Left ventricle myocardium inferior (tissue), 1 donor: ENCODE results near the gene RANBP1. TPM values are rescaled to one million over a fixed set of nuclear protein-coding genes. Genes with fewer than 3 reads are reported as not detected.

Experiments
- DNase-seq: peaks from one replicate; pipeline ENCODE4 v3.0.0-alpha.2; 2020
- H3K27ac ChIP-seq: fragments of 200-600 bp; replicated peaks from 2 replicates; pipeline ENCODE4 v1.8.0; 2021
- H3K27me3 ChIP-seq: fragments of 200-600 bp; 2 replicates; pipeline ENCODE4 v1.8.0; 2021; ENCODE audit warnings: low read depth
- H3K36me3 ChIP-seq: fragments of 200-600 bp; 2 replicates; pipeline ENCODE4 v1.8.0; 2021
- H3K4me1 ChIP-seq: fragments of 200-600 bp; 2 replicates; pipeline ENCODE4 v1.8.0; 2021
- H3K4me3 ChIP-seq: fragments of 200-600 bp; 2 replicates; pipeline ENCODE4 v1.8.0; 2021; ENCODE audit warnings: mild to moderate bottlenecking, moderate library complexity
- H3K9me3 ChIP-seq: fragments of 200-600 bp; replicated peaks from 2 replicates; pipeline ENCODE4 v1.8.0; 2021
- CTCF ChIP-seq: fragments of 200-600 bp; IDR thresholded peaks from 2 replicates; pipeline ENCODE4 v1.8.0; 2021; ENCODE audit warnings: antibody characterized with exemption, mild to moderate bottlenecking, borderline replicate concordance
- intact Hi-C: fragments of 100-400 bp; cut with micrococcal nuclease; formaldehyde crosslinking; loops from one replicate; pipeline ENCODE4 v1.11.0; 2022
- total RNA-seq: library from RNA; stranded (reverse); fragmentation: NEBNext Ultra II Directional; extraction: Animal tissue kit (Norgen Biotek cat#: 25700); gene quantifications from one replicate; pipeline ENCODE4 v1.2.1, GENCODE V29; 2021
- donor health status: DM: no; HTN: yes; CAD: no; lungs with severe emphysema.

The RANBP1 gene
- total RNA-seq, 1 donor from 2014 or later = 39.6 TPM

- H3K27ac ChIP-seq = no peak overlapping the region
- no peaks in the 10 kb centered on the region for H3K27me3 ChIP-seq
- peaks cover 95% of the 10 kb centered on the region for H3K36me3 ChIP-seq
Measured at GRCh38 chr22:20108757-20109230, 7.1 kb upstream of the RANBP1 start.

GRCh38 chr22:20109411-20110358, 6.2 kb upstream of the RANBP1 start:
- intact Hi-C loops = no loop called here
- no peak for TF ChIP-seq CTCF
- Histone ChIP-seq H3K4me3 (no peak overlapping the region), H3K36me3 (peaks cover 97% of the 10 kb centered on the region), H3K27ac (no peak overlapping the region), H3K9me3 (no peaks in the 10 kb centered on the region), H3K4me1 (peaks cover 12% of the 10 kb centered on the region), H3K27me3 (no peaks in the 10 kb centered on the region)
- DNase-seq = peak; percentile 13

More at GRCh38 chr22:20108757-20109230, 7.1 kb upstream of the RANBP1 start:
- TF ChIP-seq CTCF = no peak
- Histone ChIP-seq H3K4me3 (no peak overlapping the region), H3K4me1 (peaks cover 12% of the 10 kb centered on the region), H3K9me3 (no peaks in the 10 kb centered on the region)
- intact Hi-C loops = no loop called here
- no peak for DNase-seq

GRCh38 chr22:20110359-20110985, 5.4 kb upstream of the RANBP1 start:
- no peak overlapping the region for H3K27ac ChIP-seq

GRCh38 chr22:20111045-20111688, 4.7 kb upstream of the RANBP1 start:
- Histone ChIP-seq H3K36me3 (peaks cover 90% of the 10 kb centered on the region), H3K9me3 (no peaks in the 10 kb centered on the region), H3K4me3 (no peak overlapping the region), H3K4me1 (peaks cover 22% of the 10 kb centered on the region), H3K27ac (peak overlapping the region; percentile 36), H3K27me3 (no peaks in the 10 kb centered on the region)
- TF ChIP-seq CTCF = peak; percentile 42
- intact Hi-C loops = no loop called here
- DNase-seq = peak; percentile 6

More at GRCh38 chr22:20110359-20110985, 5.4 kb upstream of the RANBP1 start:
- Histone ChIP-seq H3K36me3 (peaks cover 97% of the 10 kb centered on the region), H3K9me3 (no peaks in the 10 kb centered on the region), H3K4me3 (no peak overlapping the region), H3K27me3 (no peaks in the 10 kb centered on the region), H3K4me1 (peaks cover 15% of the 10 kb centered on the region)
- intact Hi-C loops = no loop called here
- no peak for TF ChIP-seq CTCF
- DNase-seq = peak; percentile 7
